Fibroblast of villous mesenchyme (primary cell): ENCODE results near the gene IRS1. TPM values are rescaled to one million over a fixed set of nuclear protein-coding genes. Genes with fewer than 3 reads are reported as not detected.

Source experiments
- DNase-seq: peaks from one replicate; pipeline ENCODE4 v3.0.0-alpha.2; 2010; ENCODE audit warnings: low read depth
- H3K4me3 ChIP-seq: 2 replicates; pipeline ENCODE4 v1.5.1; 2011; ENCODE audit warnings: low read depth, mild to moderate bottlenecking, low read length
- CTCF ChIP-seq: IDR thresholded peaks from 2 replicates; pipeline ENCODE4 v1.5.1; 2012; ENCODE audit warnings: low read depth, mild to moderate bottlenecking, low read length; ENCODE audit not compliant: insufficient read depth
- total RNA-seq: library from RNA; depleted of rRNA; stranded (reverse); fragments of >200 nt; gene quantifications from 2 replicates; pipeline ENCODE4 v1.2.3, GENCODE V29; 2012

IRS1 gene
- total RNA-seq, 1 donor: 33.2 TPM

- peak; percentile 32 for DNase-seq
- H3K4me3 ChIP-seq: peak overlapping the region; percentile 57
- TF ChIP-seq CTCF: no peak
Measured at GRCh38 chr2:226799976-226800940, 638 bp upstream of the IRS1 start.

DNA sequence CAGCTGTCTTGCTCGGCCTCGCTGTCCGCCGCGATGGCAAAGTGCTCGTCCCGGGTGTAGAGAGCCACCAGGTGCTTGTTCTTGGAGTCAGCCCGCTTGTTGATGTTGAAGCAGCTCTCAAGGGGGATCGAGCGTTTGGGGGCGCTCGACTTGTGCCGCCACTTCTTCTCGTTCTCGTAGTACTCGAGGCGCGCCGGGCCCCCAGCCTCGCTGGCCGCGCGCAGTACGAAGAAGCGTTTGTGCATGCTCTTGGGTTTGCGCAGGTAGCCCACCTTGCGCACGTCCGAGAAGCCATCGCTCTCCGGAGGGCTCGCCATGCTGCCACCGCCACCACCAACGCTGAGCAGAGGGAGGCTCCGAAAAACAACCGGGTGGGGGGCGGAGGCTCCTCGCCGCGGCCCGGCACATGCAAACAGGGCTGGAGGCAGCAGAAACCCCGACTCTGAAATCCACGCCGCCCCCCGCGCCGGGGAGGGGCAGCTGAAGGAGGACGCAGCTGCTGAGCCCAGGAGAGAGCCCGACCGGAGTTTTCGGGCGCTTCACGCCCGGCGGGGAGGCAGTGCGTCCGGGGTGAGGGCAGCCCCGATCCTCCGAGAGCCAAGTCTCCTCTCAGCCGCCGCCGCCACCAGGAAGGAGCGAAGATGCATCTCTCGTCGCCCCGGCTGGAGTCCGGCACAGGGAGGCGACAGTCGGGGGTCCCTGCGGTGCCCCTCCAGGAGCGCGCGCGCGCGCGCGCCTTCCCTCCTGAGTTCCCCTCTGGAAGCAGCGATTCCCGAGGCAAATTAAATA is 1.0 kb downstream of the IRS1 start:
- H3K4me3 ChIP-seq: peak overlapping the region; percentile 70
- DNase-seq: peak; percentile 65
- TF ChIP-seq CTCF: peak; percentile 11

- DNase-seq: peak; percentile 58
- no peak for TF ChIP-seq CTCF
- H3K4me3 ChIP-seq: peak overlapping the region; percentile 70
Measured at GRCh38 chr2:226797989-226798421, 1.6 kb downstream of the IRS1 start.

GRCh38 chr2:226797289-226797988 is 2.2 kb downstream of the IRS1 start:
- peak overlapping the region; percentile 70 for H3K4me3 ChIP-seq
- no peak for TF ChIP-seq CTCF
- peak; percentile 67 for DNase-seq

DNA sequence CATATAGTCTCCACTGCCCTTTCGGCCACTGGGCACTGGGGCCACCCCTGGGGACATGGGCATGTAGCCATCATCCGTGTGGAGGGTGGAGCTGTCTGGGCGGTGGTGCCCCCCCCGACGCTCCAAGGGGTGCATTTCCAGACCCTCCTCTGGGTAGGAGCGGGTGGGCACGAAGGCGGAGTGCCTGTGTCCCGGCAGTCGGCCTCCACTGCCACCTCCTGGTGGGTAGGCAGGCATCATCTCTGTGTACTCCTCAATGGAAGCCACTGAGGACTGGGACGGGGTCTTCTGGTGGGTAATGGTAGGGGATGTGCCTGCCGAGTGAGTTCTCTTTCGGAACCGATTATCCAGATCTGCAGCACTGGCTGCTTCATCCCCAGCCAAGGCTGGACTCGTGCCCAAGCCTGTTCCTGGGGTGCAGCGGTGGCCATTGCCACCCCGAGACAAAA is 2.8 kb downstream of the IRS1 start:
- DNase-seq: peak; percentile 79
- TF ChIP-seq CTCF: peak; percentile 84

More for the DNA sequence above, 2.8 kb downstream of the IRS1 start:
- H3K4me3 ChIP-seq: peak overlapping the region; percentile 70
